Gastroesophageal sphincter (tissue), 4 donors: ENCODE results near the gene UHRF1. TPM values are rescaled to one million over a fixed set of nuclear protein-coding genes. Genes with fewer than 3 reads are reported as not detected.

ENCODE experiments used
- ATAC-seq: fragments of 150-250 bp; one replicate; pipeline ENCODE4 v1.9.1; 2016; ENCODE audit warnings: mild to moderate bottlenecking, moderate library complexity
- H3K27ac ChIP-seq, 4 donors: fragments of 200-600 bp; sonication (generic) in 3 of 4; 1 replicate in 3 of 4; 2 replicates in 1 of 4; pipeline ENCODE4 v1.5.1; 2016 to 2019
- H3K27me3 ChIP-seq: fragments of 200-600 bp; sonication (generic); one replicate; pipeline ENCODE4 v1.5.1; 2019
- H3K36me3 ChIP-seq, 2 donors: fragments of 200-600 bp; sonication (generic); one replicate each; pipeline ENCODE4 v1.5.1; 2019; ENCODE audit warnings: control low read depth in 1 of 2
- H3K4me1 ChIP-seq, 3 donors: fragments of 200-600 bp; sonication (generic); 1 replicate in 2 of 3; 2 replicates in 1 of 3; pipeline ENCODE4 v1.5.1; 2016 to 2019; ENCODE audit warnings: control low read depth in 2 of 3
- H3K4me3 ChIP-seq, 2 donors: fragments of 200-600 bp; sonication (generic); one replicate each; pipeline ENCODE4 v1.5.1; 2019; ENCODE audit warnings: mild to moderate bottlenecking in 1 of 2, moderate library complexity in 1 of 2
- H3K9me3 ChIP-seq, 3 donors: fragments of 200-600 bp; sonication (generic); one replicate each; pipeline ENCODE4 v1.5.1; 2017 to 2019; ENCODE audit warnings: control low read depth in 2 of 3
- EP300 ChIP-seq: sonication (generic); formaldehyde crosslinking; IDR thresholded peaks from one replicate; pipeline ENCODE4 v1.6.1; 2017; ENCODE audit warnings: antibody characterized with exemption, mild to moderate bottlenecking
- POLR2A ChIP-seq, 2 donors: fragments of 450-650 bp; IDR thresholded peaks; one replicate each; pipeline ENCODE4 v1.6.1; 2017; ENCODE audit warnings: antibody characterized with exemption in 2 of 2, mild to moderate bottlenecking in 2 of 2, moderate library complexity in 1 of 2
- POLR2AphosphoS5 ChIP-seq: sonication (generic); formaldehyde crosslinking; IDR thresholded peaks from one replicate; pipeline ENCODE4 v1.6.1; 2017; ENCODE audit warnings: antibody characterized with exemption
- WGBS, 2 donors: methylation state at CpG; one replicate each; pipeline ENCODE4 v1.1.5; 2018; ENCODE audit warnings: low coverage in 1 of 2; 5-methylcytosine and 5-hydroxymethylcytosine counted together
- total RNA-seq, 4 donors: library from RNA; depleted of rRNA; stranded (reverse); fragments of >200 nt; gene quantifications; one replicate each; pipeline ENCODE4 v1.1.0, GENCODE V29; 2016
- TF ChIP-seq, protein P1 (sequence below), 4 experiments: fragments of 200-600 bp in 2 of 4; fragments of 450-650 bp in 2 of 4; sonication (generic) in 1 of 4; IDR thresholded peaks; one replicate each; pipeline ENCODE4 v1.5.1; 2017 to 2019; ENCODE audit warnings: antibody characterized with exemption in 4 of 4, mild to moderate bottlenecking in 2 of 4, moderate library complexity in 2 of 4

UHRF1 gene
- total RNA-seq, 4 donors from 2014 or later, result 0.58 to 1.4 (median 0.73) TPM

DNA sequence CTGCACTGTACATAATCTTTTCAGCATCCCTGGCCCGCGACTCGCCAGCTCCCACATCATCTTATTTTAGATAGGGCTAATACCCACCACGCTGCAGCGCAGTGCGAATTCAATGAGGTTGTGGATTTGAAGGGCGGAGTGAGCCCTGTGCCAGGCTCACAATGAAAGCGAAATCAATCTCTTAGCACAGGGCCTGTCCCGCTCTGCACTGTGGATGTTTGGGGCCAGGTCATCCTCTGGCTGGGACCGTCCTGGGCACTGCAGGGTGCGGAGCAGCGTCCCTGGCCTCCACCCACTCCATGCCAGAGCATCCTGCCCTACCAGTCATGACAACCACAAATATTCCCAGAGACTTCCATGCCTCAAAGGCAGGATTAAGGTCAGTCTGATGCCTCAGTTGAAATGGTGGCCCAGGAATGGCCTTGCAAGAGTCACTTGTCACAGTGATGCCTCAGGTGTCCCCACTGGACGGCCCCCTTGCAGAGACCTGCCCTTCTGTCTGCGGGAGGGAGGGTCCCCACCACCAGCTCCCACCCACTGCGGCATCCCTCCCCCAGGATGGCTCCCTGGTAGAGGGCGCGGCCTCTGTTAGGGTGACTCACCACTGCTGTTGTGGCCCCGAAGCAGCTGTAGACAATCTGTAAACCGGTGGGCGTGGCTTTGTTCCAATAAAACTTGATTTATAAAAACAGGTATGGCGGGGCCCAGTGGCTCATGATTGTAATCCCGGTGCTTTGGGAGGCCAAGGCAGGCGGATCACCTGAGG is 5.6 kb downstream of the UHRF1 start:
- no peaks in the 10 kb centered on the region for H3K36me3 ChIP-seq
- no peaks in the 10 kb centered on the region for H3K9me3 ChIP-seq
- H3K27me3 ChIP-seq, result peaks cover 9% of the 10 kb centered on the region
- WGBS, 2 donors, result 85 to 98% methylated on average over 4 to 7 of the region's 23 CpGs
- ATAC-seq, result no peak
- TF ChIP-seq, protein P1, sequence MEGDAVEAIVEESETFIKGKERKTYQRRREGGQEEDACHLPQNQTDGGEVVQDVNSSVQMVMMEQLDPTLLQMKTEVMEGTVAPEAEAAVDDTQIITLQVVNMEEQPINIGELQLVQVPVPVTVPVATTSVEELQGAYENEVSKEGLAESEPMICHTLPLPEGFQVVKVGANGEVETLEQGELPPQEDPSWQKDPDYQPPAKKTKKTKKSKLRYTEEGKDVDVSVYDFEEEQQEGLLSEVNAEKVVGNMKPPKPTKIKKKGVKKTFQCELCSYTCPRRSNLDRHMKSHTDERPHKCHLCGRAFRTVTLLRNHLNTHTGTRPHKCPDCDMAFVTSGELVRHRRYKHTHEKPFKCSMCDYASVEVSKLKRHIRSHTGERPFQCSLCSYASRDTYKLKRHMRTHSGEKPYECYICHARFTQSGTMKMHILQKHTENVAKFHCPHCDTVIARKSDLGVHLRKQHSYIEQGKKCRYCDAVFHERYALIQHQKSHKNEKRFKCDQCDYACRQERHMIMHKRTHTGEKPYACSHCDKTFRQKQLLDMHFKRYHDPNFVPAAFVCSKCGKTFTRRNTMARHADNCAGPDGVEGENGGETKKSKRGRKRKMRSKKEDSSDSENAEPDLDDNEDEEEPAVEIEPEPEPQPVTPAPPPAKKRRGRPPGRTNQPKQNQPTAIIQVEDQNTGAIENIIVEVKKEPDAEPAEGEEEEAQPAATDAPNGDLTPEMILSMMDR (IDR thresholded peaks at IDR 0.05), result no peak
- TF ChIP-seq POLR2AphosphoS5, result no peak
- TF ChIP-seq POLR2A (IDR thresholded peaks at IDR 0.05), result no peak
- no peak for TF ChIP-seq EP300
- H3K4me3 ChIP-seq, result peak overlapping the region in 1 of 2 donors; percentile 27
- H3K27ac ChIP-seq, result no peak overlapping the region
- peaks cover 0 to 22% (median 18%) of the 10 kb centered on the region in 3 donors for H3K4me1 ChIP-seq

DNA sequence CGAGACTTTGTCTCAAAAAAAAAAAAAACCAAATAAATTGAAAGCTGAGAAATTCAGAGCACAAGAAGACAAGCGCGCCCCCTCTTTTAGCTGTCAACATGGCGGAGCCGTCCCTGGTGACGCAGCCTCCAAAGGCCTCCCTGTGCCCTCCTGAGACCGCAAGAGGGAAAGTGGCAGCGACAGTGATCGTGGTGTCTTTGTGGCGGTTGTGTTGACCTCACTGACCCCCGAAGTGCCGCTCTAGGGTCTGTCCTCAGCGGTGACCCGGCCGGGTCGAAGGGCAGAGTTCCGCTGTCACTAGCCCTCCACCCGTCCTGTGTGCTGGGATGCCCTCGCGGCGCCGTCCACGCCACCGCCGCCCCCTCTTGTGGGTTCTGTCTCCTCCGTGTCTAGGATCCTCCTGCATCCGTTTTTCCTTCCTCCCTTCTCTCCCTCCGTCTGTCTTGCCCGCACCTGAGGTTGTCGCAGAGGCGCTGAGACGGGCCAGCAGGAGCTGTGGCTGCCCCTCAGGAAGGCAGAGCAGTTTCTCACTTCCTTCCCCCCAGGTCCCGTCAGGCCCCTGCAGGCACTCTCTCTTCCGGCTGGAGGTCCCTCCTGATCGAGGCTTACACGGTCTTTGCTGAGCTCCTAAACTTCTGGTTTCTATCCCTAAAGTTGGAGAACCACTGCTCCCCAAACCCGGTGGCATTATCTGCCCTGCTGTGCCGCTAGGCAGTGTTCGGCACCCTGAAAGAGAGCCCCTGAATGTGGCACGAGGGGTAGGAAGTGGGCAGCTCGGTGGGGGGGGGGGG is 7.2 kb downstream of the UHRF1 start:
- TF ChIP-seq POLR2A (IDR thresholded peaks at IDR 0.05), result no peak
- no peak for TF ChIP-seq EP300
- TF ChIP-seq, protein P1 (IDR thresholded peaks at IDR 0.05), result no peak
- TF ChIP-seq POLR2AphosphoS5, result no peak
- no peak for ATAC-seq
- Histone ChIP-seq H3K27me3 (no peaks in the 10 kb centered on the region), H3K9me3 (no peaks in the 10 kb centered on the region), H3K4me1 (peaks cover 0 to 9% (median 5%) of the 10 kb centered on the region in 3 donors), H3K4me3 (peak overlapping the region in 1 of 2 donors; percentile 32), H3K36me3 (no peaks in the 10 kb centered on the region), H3K27ac (peak overlapping the region in 1 of 4 donors; percentile 19)
- 75 to 92% methylated on average over 22 of the region's 41 CpGs for WGBS, 2 donors

DNA sequence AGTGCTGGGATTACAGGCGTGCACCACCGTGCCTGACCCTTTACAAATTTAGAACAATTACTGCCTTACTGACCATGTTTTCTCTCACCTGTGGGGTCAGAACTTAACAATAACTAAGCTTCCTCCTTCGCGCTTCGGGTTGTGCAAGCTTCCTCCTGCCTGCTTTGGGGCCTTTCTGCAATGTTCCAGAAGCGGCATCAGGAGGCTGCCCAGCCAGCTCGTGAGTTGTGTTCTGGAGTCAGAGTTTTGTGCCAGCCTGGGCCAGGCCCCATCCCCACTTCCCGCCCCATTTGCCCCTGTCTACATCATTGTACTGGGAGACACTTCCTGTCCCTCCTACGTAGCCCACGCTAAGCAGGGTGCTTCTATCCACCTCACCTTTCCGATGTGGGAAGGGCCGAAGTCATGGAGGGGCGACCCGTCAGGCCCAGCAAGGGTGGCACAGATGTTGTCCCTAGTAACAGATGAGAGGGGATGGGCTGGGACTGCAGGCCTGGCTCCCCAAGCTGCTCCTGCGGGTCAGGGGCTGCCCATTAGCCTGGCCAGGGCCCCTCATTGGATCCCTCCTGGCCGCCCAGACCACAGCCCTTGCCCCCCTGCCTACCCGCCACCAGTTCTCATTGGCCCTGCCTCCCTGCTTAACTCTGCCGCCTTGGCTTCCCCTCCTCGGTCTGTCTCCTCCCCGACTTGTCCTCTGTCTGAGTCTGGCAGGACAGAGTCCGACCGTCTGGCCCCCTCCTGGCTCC is 13.4 kb downstream of the UHRF1 start:
- Histone ChIP-seq H3K27ac (no peak overlapping the region), H3K4me3 (no peak overlapping the region), H3K27me3 (no peaks in the 10 kb centered on the region), H3K36me3 (no peaks in the 10 kb centered on the region), H3K9me3 (no peaks in the 10 kb centered on the region), H3K4me1 (no peaks in the 10 kb centered on the region)
- TF ChIP-seq EP300 (no peak), POLR2AphosphoS5 (no peak), POLR2A (IDR thresholded peaks at IDR 0.05) (no peak)
- TF ChIP-seq, protein P1 (IDR thresholded peaks at IDR 0.05), result no peak
- WGBS, 2 donors, result 78 to 83% methylated on average over 7 to 13 of the region's 22 CpGs
- no peak for ATAC-seq

DNA sequence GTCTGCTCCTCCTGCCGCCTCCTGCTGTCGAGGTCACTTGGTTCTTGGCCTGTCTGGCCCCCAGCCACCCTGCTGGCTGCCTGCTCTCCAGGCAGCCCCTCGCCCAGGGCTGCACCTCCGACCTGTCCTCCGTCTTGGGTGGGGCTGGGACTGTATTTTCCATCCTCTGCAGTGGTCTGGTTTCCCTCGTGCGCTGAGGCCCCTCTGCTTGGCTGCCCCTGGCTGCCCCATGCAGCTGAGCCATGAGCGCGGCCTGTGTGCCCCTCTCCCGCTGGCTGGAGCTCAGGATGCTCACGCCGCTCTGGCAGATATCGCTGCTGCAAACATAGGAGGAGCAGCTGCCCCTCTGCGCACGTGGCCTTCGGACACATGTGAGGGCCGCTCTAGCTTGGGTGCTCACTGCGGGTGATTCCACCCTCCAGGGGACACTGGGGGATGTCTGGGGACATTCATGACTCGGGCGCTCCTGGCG is 14.0 kb downstream of the UHRF1 start:
- Histone ChIP-seq H3K4me3 (no peak overlapping the region), H3K27me3 (no peaks in the 10 kb centered on the region), H3K9me3 (no peaks in the 10 kb centered on the region), H3K27ac (no peak overlapping the region), H3K36me3 (no peaks in the 10 kb centered on the region), H3K4me1 (no peaks in the 10 kb centered on the region)
- no peak for ATAC-seq
- 52 to 86% methylated on average over 2 of the region's 21 CpGs for WGBS, 2 donors
- TF ChIP-seq POLR2A (IDR thresholded peaks at IDR 0.05) (no peak), POLR2AphosphoS5 (no peak), EP300 (no peak)
- TF ChIP-seq, protein P1 (IDR thresholded peaks at IDR 0.05), result no peak
